ENCODE data around the gene VAV2.

DNA sequence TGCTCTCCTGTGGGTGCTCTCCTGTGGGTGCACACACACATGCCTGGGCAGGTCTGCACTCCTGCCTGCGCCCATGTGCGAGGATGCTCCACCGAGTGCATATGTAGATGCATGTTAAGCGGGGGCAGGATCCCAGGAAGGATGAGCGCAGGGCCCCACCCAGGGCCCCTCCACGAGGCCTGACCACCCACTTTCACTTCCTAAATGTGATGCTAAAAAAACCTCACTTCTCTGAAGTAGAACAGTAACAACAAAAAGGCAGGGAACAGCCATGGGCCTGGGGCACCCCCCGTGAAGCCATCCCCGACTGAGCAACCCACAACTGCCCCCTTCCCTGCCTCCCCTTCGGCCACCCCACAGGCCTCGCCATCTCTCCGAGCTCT lies 205.8 kb downstream of the VAV2 start:
- TF ChIP-seq POLR2A (IDR thresholded peaks at IDR 0.05) (no peak), POLR2AphosphoS5 (IDR thresholded peaks at IDR 0.05) (no peak), EP300 (IDR thresholded peaks at IDR 0.05) (no peak)
- TF ChIP-seq, protein P1, sequence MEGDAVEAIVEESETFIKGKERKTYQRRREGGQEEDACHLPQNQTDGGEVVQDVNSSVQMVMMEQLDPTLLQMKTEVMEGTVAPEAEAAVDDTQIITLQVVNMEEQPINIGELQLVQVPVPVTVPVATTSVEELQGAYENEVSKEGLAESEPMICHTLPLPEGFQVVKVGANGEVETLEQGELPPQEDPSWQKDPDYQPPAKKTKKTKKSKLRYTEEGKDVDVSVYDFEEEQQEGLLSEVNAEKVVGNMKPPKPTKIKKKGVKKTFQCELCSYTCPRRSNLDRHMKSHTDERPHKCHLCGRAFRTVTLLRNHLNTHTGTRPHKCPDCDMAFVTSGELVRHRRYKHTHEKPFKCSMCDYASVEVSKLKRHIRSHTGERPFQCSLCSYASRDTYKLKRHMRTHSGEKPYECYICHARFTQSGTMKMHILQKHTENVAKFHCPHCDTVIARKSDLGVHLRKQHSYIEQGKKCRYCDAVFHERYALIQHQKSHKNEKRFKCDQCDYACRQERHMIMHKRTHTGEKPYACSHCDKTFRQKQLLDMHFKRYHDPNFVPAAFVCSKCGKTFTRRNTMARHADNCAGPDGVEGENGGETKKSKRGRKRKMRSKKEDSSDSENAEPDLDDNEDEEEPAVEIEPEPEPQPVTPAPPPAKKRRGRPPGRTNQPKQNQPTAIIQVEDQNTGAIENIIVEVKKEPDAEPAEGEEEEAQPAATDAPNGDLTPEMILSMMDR (IDR thresholded peaks at IDR 0.05): no peak

Measured in sigmoid colon (tissue), 4 donors.